Colonic mucosa (tissue), 4 donors: ENCODE measurements around the gene EEA1. TPM values are rescaled to one million over a fixed set of nuclear protein-coding genes. Genes with fewer than 3 reads are reported as not detected.

Experiments
- DNase-seq: peaks from one replicate; pipeline ENCODE4 v3.0.0-alpha.2; 2020
- H3K27ac ChIP-seq: fragments of 200-600 bp; one replicate; pipeline ENCODE4 v1.8.0; 2021
- H3K27me3 ChIP-seq: fragments of 200-600 bp; one replicate; pipeline ENCODE4 v1.8.0; 2021
- H3K36me3 ChIP-seq: fragments of 200-600 bp; one replicate; pipeline ENCODE4 v1.8.0; 2021
- H3K4me1 ChIP-seq: fragments of 200-600 bp; one replicate; pipeline ENCODE4 v1.8.0; 2021; ENCODE audit warnings: mild to moderate bottlenecking
- H3K4me3 ChIP-seq: fragments of 200-600 bp; one replicate; pipeline ENCODE4 v1.8.0; 2021
- H3K9ac ChIP-seq, 2 donors: one replicate each; pipeline ENCODE4 v1.7.0; 2013; ENCODE audit warnings: control low read depth in 2 of 2, low read depth in 2 of 2, low read length in 2 of 2
- H3K9me3 ChIP-seq: fragments of 200-600 bp; one replicate; pipeline ENCODE4 v1.8.0; 2021
- CTCF ChIP-seq: fragments of 200-600 bp; IDR thresholded peaks from one replicate; pipeline ENCODE4 v1.8.0; 2022; ENCODE audit warnings: antibody characterized with exemption, mild to moderate bottlenecking
- intact Hi-C: fragments of 100-400 bp; cut with DNase I; formaldehyde crosslinking; loops from one replicate; pipeline ENCODE4 v1.14.1; 2022
- total RNA-seq, 2 donors: library from RNA; stranded (reverse); fragmentation: NEBNext Ultra II Directional in 1 of 2; extraction: Animal tissue kit (Norgen Biotek cat#: 25700) in 1 of 2; gene quantifications; one replicate each; pipeline ENCODE4 v1.2.1, GENCODE V29; 2021
- donor health status: healthy.
- donor health status: DM: no; HTN: no; CAD: no.
- donor health status: DM: no; HTN: no; CAD: no.

Gene EEA1
- total RNA-seq, 2 donors from 2014 or later: 23.0 to 38.7 TPM

GRCh38 chr12:92945659-92946220 is 16.6 kb upstream of the EEA1 start:
- no peak for TF ChIP-seq CTCF
- H3K9ac ChIP-seq: no peak overlapping the region
- H3K27ac ChIP-seq: peak overlapping the region; percentile 72
- H3K27me3 ChIP-seq: no peaks in the 10 kb centered on the region
- no peak for DNase-seq
- H3K9me3 ChIP-seq: no peaks in the 10 kb centered on the region
- no peak overlapping the region for H3K4me3 ChIP-seq
- H3K4me1 ChIP-seq: no peaks in the 10 kb centered on the region
- intact Hi-C loops: no loop called here
- H3K36me3 ChIP-seq: no peaks in the 10 kb centered on the region

GRCh38 chr12:92943482-92944250 is 14.6 kb upstream of the EEA1 start:
- DNase-seq: no peak
- no peaks in the 10 kb centered on the region for H3K27me3 ChIP-seq
- no peak overlapping the region for H3K9ac ChIP-seq
- H3K27ac ChIP-seq: no peak overlapping the region
- no peaks in the 10 kb centered on the region for H3K4me1 ChIP-seq
- no peaks in the 10 kb centered on the region for H3K9me3 ChIP-seq
- intact Hi-C loops: no loop called here
- H3K36me3 ChIP-seq: no peaks in the 10 kb centered on the region
- no peak overlapping the region for H3K4me3 ChIP-seq
- no peak for TF ChIP-seq CTCF

GRCh38 chr12:92942905-92943304 is 13.8 kb upstream of the EEA1 start:
- DNase-seq: no peak
- H3K4me1 ChIP-seq: no peaks in the 10 kb centered on the region
- H3K9ac ChIP-seq: no peak overlapping the region
- H3K36me3 ChIP-seq: no peaks in the 10 kb centered on the region
- H3K9me3 ChIP-seq: no peaks in the 10 kb centered on the region
- intact Hi-C loops: no loop called here
- no peak overlapping the region for H3K27ac ChIP-seq
- H3K4me3 ChIP-seq: no peak overlapping the region
- no peak for TF ChIP-seq CTCF
- no peaks in the 10 kb centered on the region for H3K27me3 ChIP-seq

- no peaks in the 10 kb centered on the region for H3K36me3 ChIP-seq
- H3K27ac ChIP-seq: no peak overlapping the region
- H3K9me3 ChIP-seq: no peaks in the 10 kb centered on the region
- no peak for TF ChIP-seq CTCF
- H3K4me3 ChIP-seq: no peak overlapping the region
- intact Hi-C loops: no loop called here
- no peak overlapping the region for H3K9ac ChIP-seq
- H3K4me1 ChIP-seq: no peaks in the 10 kb centered on the region
- no peaks in the 10 kb centered on the region for H3K27me3 ChIP-seq
- DNase-seq: no peak
Observed at GRCh38 chr12:92939116-92939515, 10.0 kb upstream of the EEA1 start.

GRCh38 chr12:92938638-92939037 is 9.5 kb upstream of the EEA1 start:
- H3K9ac ChIP-seq: no peak overlapping the region
- H3K9me3 ChIP-seq: no peaks in the 10 kb centered on the region
- no peak overlapping the region for H3K4me3 ChIP-seq
- no peaks in the 10 kb centered on the region for H3K36me3 ChIP-seq
- no peak overlapping the region for H3K27ac ChIP-seq
- intact Hi-C loops: no loop called here
- DNase-seq: no peak
- no peak for TF ChIP-seq CTCF
- no peaks in the 10 kb centered on the region for H3K4me1 ChIP-seq
- no peaks in the 10 kb centered on the region for H3K27me3 ChIP-seq
